Measurements from ENCODE around the gene DUSP6.

DNA sequence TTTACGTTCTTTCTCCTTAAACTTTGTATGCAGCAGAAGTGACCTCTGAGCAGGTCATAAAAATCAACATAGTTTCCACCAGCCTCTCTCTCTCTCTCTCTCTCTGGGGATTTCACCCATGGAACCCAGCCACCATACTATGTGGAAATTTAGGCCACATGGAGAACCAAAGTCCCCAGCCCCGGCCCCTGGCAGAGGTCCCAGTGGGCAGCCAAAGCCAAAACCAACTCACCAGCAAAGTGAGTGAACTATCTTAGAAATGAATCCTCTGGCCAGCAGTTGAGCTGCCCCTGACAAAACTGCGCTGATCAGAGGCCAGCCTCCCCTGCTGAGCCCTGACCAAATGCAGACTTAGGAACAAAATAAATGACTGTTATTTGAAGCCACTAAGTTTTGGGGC is 9.2 kb downstream of the DUSP6 start:
- TF ChIP-seq, protein P1, sequence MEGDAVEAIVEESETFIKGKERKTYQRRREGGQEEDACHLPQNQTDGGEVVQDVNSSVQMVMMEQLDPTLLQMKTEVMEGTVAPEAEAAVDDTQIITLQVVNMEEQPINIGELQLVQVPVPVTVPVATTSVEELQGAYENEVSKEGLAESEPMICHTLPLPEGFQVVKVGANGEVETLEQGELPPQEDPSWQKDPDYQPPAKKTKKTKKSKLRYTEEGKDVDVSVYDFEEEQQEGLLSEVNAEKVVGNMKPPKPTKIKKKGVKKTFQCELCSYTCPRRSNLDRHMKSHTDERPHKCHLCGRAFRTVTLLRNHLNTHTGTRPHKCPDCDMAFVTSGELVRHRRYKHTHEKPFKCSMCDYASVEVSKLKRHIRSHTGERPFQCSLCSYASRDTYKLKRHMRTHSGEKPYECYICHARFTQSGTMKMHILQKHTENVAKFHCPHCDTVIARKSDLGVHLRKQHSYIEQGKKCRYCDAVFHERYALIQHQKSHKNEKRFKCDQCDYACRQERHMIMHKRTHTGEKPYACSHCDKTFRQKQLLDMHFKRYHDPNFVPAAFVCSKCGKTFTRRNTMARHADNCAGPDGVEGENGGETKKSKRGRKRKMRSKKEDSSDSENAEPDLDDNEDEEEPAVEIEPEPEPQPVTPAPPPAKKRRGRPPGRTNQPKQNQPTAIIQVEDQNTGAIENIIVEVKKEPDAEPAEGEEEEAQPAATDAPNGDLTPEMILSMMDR (IDR thresholded peaks at IDR 0.05), result no peak
- no peak for TF ChIP-seq EZH2 (IDR thresholded peaks at IDR 0.05; ENCODE audit: borderline replicate concordance, insufficient read depth, low read depth, low read length, poor library complexity, severe bottlenecking)
